ENCODE data around the gene PADI1. TPM values are rescaled to one million over a fixed set of nuclear protein-coding genes. Genes with fewer than 3 reads are reported as not detected.

PADI1 gene
- total RNA-seq, 1 experiment from 2014 or later = 0.24 TPM

GRCh38 chr1:17232759-17233661 lies 28.1 kb downstream of the PADI1 start:
- Histone ChIP-seq H3K18ac (ENCODE audit: insufficient read length, low read depth, low read length) (no peak overlapping the region), H3K4me1 (ENCODE audit: insufficient read depth, low read length) (no peaks in the 10 kb centered on the region; the same call in 1 of the 2 replicates), H3K27me3 (ENCODE audit: insufficient read depth, low read length) (no peaks in the 10 kb centered on the region), H3T11ph (ENCODE audit: low read length) (no peak overlapping the region), H3K79me2 (ENCODE audit: insufficient read depth, low read length) (no peaks in the 10 kb centered on the region), H3K9me3 (ENCODE audit: control insufficient read depth, low read depth, low read length) (no peaks in the 10 kb centered on the region), H4K5ac (ENCODE audit: insufficient read length, low read depth, low read length) (no peak overlapping the region), H3K23ac (ENCODE audit: insufficient read length, low read depth, low read length) (no peak overlapping the region), H2BK15ac (ENCODE audit: low read depth, low read length) (no peak overlapping the region), H2BK5ac (ENCODE audit: insufficient read length, low read length) (no peak overlapping the region), H3K4me2 (ENCODE audit: insufficient read depth, insufficient read length, low read length) (no peak overlapping the region), H4K8ac (replicated peaks; ENCODE audit: insufficient read length, low read depth, low read length) (no peak overlapping the region), H4K20me1 (ENCODE audit: control insufficient read depth, insufficient read depth, insufficient read length) (no peaks in the 10 kb centered on the region), H4K91ac (ENCODE audit: insufficient read length, low read depth, low read length) (no peak overlapping the region), H2BK12ac (ENCODE audit: insufficient read length, low read depth, low read length) (no peak overlapping the region), H3K79me1 (ENCODE audit: insufficient read depth, low read depth, low read length, poor library complexity, severe bottlenecking) (no peaks in the 10 kb centered on the region), H2AFZ (ENCODE audit: low read length) (no peak overlapping the region), H2BK120ac (ENCODE audit: low read depth, low read length, poor library complexity, severe bottlenecking) (no peak overlapping the region), H3K14ac (ENCODE audit: insufficient read depth, low read length) (no peak overlapping the region), H3K4ac (ENCODE audit: low read depth, low read length) (no peak overlapping the region), H3K56ac (ENCODE audit: insufficient read length, low read depth, low read length) (no peak overlapping the region), H2BK20ac (ENCODE audit: low read depth, low read length, poor library complexity, severe bottlenecking) (no peak overlapping the region), H3K27ac (ENCODE audit: insufficient read length, low read depth, low read length) (no peak overlapping the region), H3K9ac (ENCODE audit: extremely low read depth, insufficient read length, low read length) (no peak overlapping the region), H3K23me2 (ENCODE audit: insufficient read length, low read depth, low read length, poor library complexity, severe bottlenecking) (no peaks in the 10 kb centered on the region), H2AK5ac (ENCODE audit: insufficient read length, low read length) (no peak overlapping the region)
- DNase-seq = no peak
- Mint-ChIP-seq H3K9me3 (no peaks in the 10 kb centered on the region), H3K27ac (peak overlapping the region in 1 of 3 experiments; percentile 64; a peak in 1 of 7 replicates), H3K4me1 (peaks cover 9 to 10% of the 10 kb centered on the region in 2 experiments; a peak in 3 of 4 replicates), H3K36me3 (ENCODE audit: insufficient read depth in 1 of 3, low read depth in 3 of 3) (no peaks in the 10 kb centered on the region), H3K4me3 (no peak overlapping the region), H3K27me3 (ENCODE audit: low read depth) (no peaks in the 10 kb centered on the region)
- WGBS (ENCODE audit: extremely low coverage, insufficient read length, low lambda C conversion rate) = no CpG with 5 or more reads among the region's 22 CpGs
- no peak for TF ChIP-seq CTCF (conservative IDR thresholded peaks at IDR 0.05)

Measured in H9 (cell line).